Parathyroid adenoma (tissue), 2 donors: ENCODE measurements around the gene CAND2.
A peak's percentile ranks its signal among the peaks of the same experiment; 100 is the strongest.

ENCODE experiments used
- H2AFZ ChIP-seq: fragments of 300-600 bp; sonication (generic); one replicate; pipeline ENCODE4 v1.7.0; 2017; ENCODE audit warnings: antibody characterized with exemption, mild to moderate bottlenecking
- H3K27ac ChIP-seq: fragments of 300-600 bp; sonication (generic); one replicate; pipeline ENCODE4 v1.7.0; 2017
- H3K27me3 ChIP-seq: fragments of 300-600 bp; sonication (generic); one replicate; pipeline ENCODE4 v1.7.0; 2017; ENCODE audit warnings: low read length; ENCODE audit not compliant: control insufficient read depth, insufficient read depth
- H3K36me3 ChIP-seq: fragments of 300-600 bp; sonication (generic); one replicate; pipeline ENCODE4 v1.7.0; 2017; ENCODE audit warnings: low read length; ENCODE audit not compliant: control insufficient read depth, insufficient read depth
- H3K4me1 ChIP-seq: fragments of 300-600 bp; sonication (generic); one replicate; pipeline ENCODE4 v1.7.0; 2017; ENCODE audit warnings: control low read depth
- H3K4me2 ChIP-seq: fragments of 300-600 bp; sonication (generic); one replicate; pipeline ENCODE4 v1.7.0; 2017; ENCODE audit warnings: low read length
- H3K4me3 ChIP-seq: fragments of 300-600 bp; sonication (generic); one replicate; pipeline ENCODE4 v1.7.0; 2017; ENCODE audit warnings: low read depth, low read length
- H3K79me2 ChIP-seq: fragments of 300-600 bp; sonication (generic); one replicate; pipeline ENCODE4 v1.7.0; 2017; ENCODE audit warnings: control low read depth
- H3K9ac ChIP-seq: fragments of 300-600 bp; sonication (generic); one replicate; pipeline ENCODE4 v1.7.0; 2017; ENCODE audit warnings: mild to moderate bottlenecking
- H3K9me3 ChIP-seq: fragments of 300-600 bp; sonication (generic); one replicate; pipeline ENCODE4 v1.7.0; 2017; ENCODE audit warnings: low read length; ENCODE audit not compliant: control insufficient read depth
- CTCF ChIP-seq: fragments of 300-600 bp; sonication (generic); IDR thresholded peaks from one replicate; pipeline ENCODE4 v1.7.0; 2017; ENCODE audit warnings: antibody characterized with exemption, mild to moderate bottlenecking
- donor health status: primary hyperparathyroidism.

Gene CAND2

GRCh38 chr3:12796171-12797123, at the start of gene CAND2:
TSS of gene CAND2 (plus strand) at chr3:12796680. CDS start at chr3:12796721, 41 bp downstream.
- H3K9ac ChIP-seq, result peak within 1 kb of the TSS; percentile 89
- H3K4me3 ChIP-seq, result peak within 1 kb of the TSS; percentile 70
- H3K36me3 ChIP-seq, result no peaks in the 10 kb centered on the region
- H3K4me2 ChIP-seq, result peak within 1 kb of the TSS; percentile 79
- no peaks in the 10 kb centered on the region for H3K27me3 ChIP-seq
- no peaks in the 10 kb centered on the region for H3K79me2 ChIP-seq
- H3K4me1 ChIP-seq, result peaks cover 3% of the 10 kb centered on the region
- peak within 1 kb of the TSS; percentile 100 for H2AFZ ChIP-seq
- TF ChIP-seq CTCF, result no peak
- no peaks in the 10 kb centered on the region for H3K9me3 ChIP-seq
- peak within 1 kb of the TSS; percentile 70 for H3K27ac ChIP-seq

DNA sequence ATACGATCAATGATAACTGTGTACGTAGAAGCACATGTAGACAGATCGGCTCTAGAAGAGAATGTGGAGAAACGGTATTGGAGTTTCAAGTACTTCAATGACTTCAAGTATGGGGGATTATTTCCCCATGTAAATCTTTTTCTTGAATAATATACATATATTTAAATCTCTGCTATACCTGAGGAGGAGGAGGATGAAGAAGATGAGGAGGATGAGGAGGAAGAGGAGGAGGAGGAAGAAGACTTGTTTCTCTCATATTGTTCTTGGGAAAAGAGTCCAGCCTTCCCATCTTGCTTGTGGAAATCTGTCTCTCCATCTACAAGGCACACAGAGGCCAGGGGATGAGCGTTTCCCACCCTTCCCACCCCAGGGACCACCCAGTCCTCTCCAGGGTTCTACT, 48.0 kb upstream of the CAND2 start:
- Histone ChIP-seq H3K27me3 (no peaks in the 10 kb centered on the region), H3K4me1 (peaks cover 4% of the 10 kb centered on the region), H3K4me3 (no peak overlapping the region), H3K36me3 (no peaks in the 10 kb centered on the region), H2AFZ (no peak overlapping the region), H3K27ac (no peak overlapping the region), H3K79me2 (no peaks in the 10 kb centered on the region), H3K4me2 (no peak overlapping the region), H3K9ac (no peak overlapping the region), H3K9me3 (no peaks in the 10 kb centered on the region)
- TF ChIP-seq CTCF, result no peak

GRCh38 chr3:12750223-12750622, 46.3 kb upstream of the CAND2 start:
- Histone ChIP-seq H3K79me2 (no peaks in the 10 kb centered on the region), H3K36me3 (no peaks in the 10 kb centered on the region), H3K27ac (peak overlapping the region; percentile 5), H3K4me2 (no peak overlapping the region), H3K4me3 (no peak overlapping the region), H3K9ac (no peak overlapping the region), H3K27me3 (no peaks in the 10 kb centered on the region), H2AFZ (peak overlapping the region; percentile 39), H3K9me3 (no peaks in the 10 kb centered on the region), H3K4me1 (peaks cover 4% of the 10 kb centered on the region)
- TF ChIP-seq CTCF, result no peak

DNA sequence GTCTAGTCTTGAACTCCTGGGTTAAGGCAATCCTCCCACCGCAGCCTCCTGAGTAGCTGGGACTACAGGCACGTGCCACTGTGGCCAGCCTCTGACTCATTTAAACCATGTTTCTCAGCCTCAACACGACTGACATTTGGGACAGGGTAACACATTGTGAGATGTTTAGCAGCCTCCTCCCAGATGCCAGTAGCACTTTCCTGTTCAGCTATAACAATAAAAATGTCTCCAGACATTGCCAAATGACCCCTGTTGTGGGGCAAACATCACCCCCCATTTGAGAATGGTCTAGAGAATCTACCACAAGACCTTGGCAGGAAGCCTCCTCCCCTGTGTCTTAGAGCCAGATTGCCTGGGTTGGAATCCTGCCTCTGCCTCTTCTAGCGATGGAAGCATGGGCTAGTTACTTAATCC, 45.8 kb upstream of the CAND2 start:
- TF ChIP-seq CTCF, result no peak
- H3K79me2 ChIP-seq, result no peaks in the 10 kb centered on the region
- H3K36me3 ChIP-seq, result no peaks in the 10 kb centered on the region
- H3K4me2 ChIP-seq, result no peak overlapping the region
- H3K4me1 ChIP-seq, result peaks cover 4% of the 10 kb centered on the region
- H3K9ac ChIP-seq, result no peak overlapping the region
- peak overlapping the region; percentile 5 for H3K27ac ChIP-seq
- peak overlapping the region; percentile 39 for H2AFZ ChIP-seq
- no peaks in the 10 kb centered on the region for H3K27me3 ChIP-seq
- no peak overlapping the region for H3K4me3 ChIP-seq
- no peaks in the 10 kb centered on the region for H3K9me3 ChIP-seq
